ENCODE data around the gene PM20D2.
"Not testable (repeated sequence)": the region's sequence is repeated elsewhere in the genome, so short reads cannot be mapped to it uniquely, and the experiment has no call there.

PM20D2 gene

GRCh38 chr6:89145956-89146717 is at the start of gene PM20D2:
Gene PM20D2, plus strand, starts transcription at chr6:89146055. Its CDS starts 90 bp downstream, at chr6:89146145.
- H3K4me3 ChIP-seq (ENCODE audit: low read depth, low read length): peak within 1 kb of the TSS; percentile 40

- H3K4me3 ChIP-seq (ENCODE audit: low read depth, low read length): no peak overlapping the region
Measured at GRCh38 chr6:89098461-89098860, 47.4 kb upstream of the PM20D2 start.

GRCh38 chr6:89100114-89100513 is 45.7 kb upstream of the PM20D2 start:
- no peak overlapping the region for H3K4me3 ChIP-seq (ENCODE audit: low read depth, low read length)

DNA sequence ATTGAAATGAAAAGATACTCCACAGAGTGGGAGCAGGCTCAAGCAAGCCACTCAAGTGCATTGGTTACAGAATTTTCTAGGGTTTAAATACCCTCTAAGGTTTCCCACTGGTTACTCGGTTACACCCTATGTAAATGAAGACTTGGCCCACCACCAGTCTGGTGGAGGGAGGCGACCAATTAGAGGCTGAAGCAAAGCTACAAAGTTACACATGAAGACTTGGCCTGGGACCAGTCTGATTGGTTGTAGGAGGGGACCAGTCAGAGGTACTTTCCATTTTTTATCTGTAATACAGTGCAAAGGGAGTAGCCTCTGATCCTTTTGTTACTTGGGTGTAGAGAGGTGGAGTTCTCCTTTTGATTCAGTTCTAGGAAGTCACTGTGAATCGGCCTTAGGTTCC is 35.6 kb upstream of the PM20D2 start:
- no peak overlapping the region for H3K4me3 ChIP-seq (ENCODE audit: low read depth, low read length)

- H3K4me3 ChIP-seq (ENCODE audit: low read depth, low read length): no peak overlapping the region
Measured at GRCh38 chr6:89111933-89112332, 33.9 kb upstream of the PM20D2 start.

DNA sequence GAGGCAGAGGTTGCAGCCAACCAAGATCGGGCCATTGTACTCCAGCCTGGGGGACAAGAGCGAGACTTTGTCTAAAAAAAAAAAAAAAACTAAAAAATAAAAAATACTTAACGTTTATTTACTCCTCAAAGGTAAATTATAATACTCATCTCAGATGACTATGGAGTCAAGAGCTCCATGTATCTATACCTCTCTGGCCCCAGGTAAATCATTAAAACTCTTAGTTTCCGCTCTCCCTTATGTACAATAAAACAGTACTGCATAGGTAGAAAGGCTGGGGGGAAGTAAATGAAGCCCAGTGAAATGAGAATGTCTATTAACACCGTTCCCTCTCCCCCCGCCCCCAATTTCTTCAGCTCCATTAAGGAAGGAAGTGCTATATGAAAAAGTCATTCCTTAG is 29.2 kb upstream of the PM20D2 start:
- peak overlapping the region; percentile 50 for H3K4me3 ChIP-seq (ENCODE audit: low read depth, low read length)

DNA sequence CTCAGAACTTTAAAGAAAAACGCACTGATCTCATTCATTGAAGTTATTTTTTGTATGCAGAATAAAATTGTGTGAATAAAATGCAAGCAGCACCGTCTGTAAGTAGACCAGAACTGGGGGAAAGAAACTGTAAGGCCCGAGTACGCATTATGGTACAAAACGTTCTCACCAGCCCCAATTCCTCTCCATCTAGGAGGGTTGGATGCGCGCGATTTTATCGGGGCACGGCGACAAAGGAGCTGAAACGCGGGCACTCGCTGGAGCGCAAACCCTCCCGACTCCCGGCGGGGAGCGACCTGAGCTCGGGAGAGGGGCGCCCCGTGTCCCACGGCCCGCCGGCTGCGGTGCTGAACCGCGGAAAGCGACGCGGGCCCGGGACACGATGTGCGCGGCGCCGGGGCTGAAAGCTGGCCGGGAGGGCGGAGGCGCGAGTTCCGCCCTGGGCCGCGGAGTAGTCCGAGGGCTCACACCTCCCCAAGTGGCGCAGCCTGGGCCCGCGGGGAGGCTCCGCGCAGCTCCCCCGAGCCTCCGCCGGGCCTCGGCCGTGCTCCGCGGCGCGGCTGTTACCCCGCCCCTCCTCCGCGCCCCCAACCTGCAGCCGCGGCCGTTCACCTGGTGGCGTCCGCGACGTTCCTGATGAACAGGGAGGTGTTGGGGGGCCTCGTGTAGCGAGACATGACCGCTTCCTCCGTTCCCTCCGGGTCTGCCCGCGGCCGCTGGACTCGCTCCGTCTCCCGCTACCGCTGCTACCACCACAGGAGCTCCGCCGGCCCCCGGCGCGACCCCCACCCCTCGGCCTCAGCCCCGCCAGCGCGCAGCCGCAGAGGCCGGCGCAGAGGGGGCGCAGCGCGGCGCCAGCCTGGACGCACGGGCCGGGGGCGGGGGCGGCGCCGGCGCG is 28.4 kb upstream of the PM20D2 start, which contains the start of gene SRSF12:
SRSF12 (minus strand) TSS at position 861 of the 898 bp plus-strand sequence; CDS start at position 677, 184 bp downstream.
- H3K4me3 ChIP-seq (ENCODE audit: low read depth, low read length): peak within 1 kb of the TSS; percentile 50

DNA sequence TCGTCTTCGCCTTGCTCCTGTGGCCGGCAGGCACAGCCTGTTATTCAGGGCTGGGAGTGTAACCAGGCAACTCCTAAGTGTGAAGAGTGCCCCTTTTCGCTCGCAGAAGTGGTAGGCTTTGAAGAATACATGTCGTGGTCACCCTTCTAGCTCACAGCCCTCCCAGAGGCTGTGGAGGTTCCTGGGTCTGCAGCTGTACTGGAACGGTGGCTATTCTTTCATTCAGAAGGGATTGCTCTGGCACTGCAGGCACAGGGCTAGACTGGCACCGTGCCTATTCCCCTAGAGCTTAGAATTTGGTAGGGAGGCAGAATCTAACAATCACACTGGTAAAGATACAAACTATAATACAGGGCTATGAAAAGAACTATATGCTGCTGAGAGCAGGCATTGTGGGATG is 26.9 kb upstream of the PM20D2 start:
- no peak overlapping the region for H3K4me3 ChIP-seq (ENCODE audit: low read depth, low read length)

DNA sequence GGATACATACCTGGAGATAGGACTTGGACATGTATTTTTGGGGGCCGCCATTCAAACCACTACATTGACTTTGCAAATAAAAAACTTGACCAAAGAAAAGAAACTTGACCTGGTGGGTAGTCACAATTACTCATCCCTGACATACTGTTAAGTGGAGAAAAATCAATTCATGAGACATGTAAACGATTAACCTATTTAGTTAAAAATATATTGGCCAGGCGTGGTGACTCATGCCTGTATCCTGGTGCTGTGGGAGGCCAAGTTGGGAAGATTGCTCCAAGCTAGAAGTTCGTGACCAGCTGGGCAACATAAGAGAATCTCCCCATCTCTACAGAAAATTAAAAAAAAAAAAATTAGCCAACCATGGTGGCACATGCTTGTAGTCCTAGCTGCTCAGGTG is 25.5 kb upstream of the PM20D2 start:
- no peak overlapping the region for H3K4me3 ChIP-seq (ENCODE audit: low read depth, low read length)

GRCh38 chr6:89121934-89122333 is 23.9 kb upstream of the PM20D2 start:
- H3K4me3 ChIP-seq (ENCODE audit: low read depth, low read length): no peak overlapping the region

GRCh38 chr6:89122625-89123024 is 23.2 kb upstream of the PM20D2 start:
- H3K4me3 ChIP-seq (ENCODE audit: low read depth, low read length): no peak overlapping the region

DNA sequence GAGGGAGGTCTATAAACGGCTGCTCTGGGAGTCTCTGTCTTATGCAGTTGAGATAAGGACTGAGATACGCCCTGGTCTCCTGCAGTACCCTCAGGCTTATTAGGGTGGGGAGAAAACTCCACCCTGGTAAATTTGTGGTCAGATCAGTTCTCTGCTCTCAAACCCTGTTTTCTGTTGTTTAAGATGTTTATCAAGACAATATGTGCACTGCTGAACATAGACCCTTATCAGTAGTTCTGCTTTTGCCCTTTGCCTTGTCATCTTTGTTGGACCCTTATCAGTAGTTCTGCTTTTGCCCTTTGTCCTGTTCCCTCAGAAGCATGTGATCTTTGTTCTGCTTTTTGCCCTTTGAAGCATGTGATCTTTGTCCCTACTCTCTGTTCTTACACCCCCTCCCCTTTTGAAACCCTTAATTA is 17.6 kb upstream of the PM20D2 start:
- not testable (repeated sequence) for H3K4me3 ChIP-seq (ENCODE audit: low read depth, low read length)

DNA sequence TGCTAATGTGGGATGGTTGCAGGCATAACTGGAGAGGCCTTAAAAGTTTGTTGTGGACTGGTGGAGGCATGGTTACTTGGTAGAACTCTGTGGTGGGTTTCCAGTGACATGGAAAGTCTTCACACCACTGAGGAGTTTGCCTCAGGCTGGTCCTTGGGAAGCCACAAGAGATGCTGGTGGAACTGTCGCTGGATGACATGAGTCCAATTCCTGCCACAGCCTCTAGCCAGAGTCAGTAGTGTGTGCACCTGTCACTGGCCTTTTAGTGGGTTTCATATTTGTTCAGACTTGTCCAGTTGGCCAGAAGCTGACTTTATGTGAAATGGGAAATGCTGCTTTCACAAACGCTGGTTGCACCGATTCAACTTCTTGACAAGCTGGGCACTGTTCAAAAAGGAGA is 14.3 kb upstream of the PM20D2 start:
- H3K4me3 ChIP-seq (ENCODE audit: low read depth, low read length): no peak overlapping the region

DNA sequence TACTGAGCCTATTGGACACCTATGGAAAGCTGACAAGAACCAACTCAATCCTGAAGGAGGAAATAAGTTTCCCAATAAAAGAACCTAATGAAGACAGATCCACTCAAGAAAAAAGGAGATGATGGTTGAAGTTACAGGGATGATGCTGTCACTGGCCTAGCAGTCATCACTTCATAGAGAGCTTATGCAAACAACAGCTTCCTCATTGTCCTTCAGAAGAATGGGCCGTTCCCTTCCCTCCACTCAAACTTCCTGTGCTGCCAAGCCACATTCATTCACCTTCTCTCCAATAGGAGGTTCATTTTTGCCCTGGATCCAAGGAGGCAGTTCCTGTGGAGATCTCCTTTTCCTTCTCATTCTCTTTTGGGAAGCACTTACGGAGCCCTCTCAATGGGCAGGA is 13.8 kb upstream of the PM20D2 start:
- H3K4me3 ChIP-seq (ENCODE audit: low read depth, low read length): no peak overlapping the region

- H3K4me3 ChIP-seq (ENCODE audit: low read depth, low read length): no peak overlapping the region
Measured at GRCh38 chr6:89133981-89134380, 11.9 kb upstream of the PM20D2 start.

DNA sequence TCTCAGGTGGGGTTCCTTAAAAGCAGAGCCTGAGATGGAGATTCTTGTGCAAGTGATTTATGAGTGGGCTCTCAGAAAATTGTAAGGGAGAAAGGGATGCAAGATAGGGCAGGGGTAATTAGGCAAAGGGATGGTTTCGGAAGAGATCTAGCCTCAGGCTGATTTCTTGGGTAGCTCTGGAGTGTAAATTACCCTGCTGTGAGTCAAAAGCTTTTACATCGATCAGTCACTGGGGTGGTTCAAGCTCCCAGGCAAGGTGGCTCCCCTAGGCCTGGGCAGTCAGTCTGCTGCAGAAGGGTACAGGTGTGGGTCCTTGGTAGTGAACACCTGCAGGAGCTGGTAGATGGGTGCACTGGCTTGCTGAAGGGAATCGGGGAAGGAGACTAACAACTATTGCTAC is 11.1 kb upstream of the PM20D2 start:
- no peak overlapping the region for H3K4me3 ChIP-seq (ENCODE audit: low read depth, low read length)

DNA sequence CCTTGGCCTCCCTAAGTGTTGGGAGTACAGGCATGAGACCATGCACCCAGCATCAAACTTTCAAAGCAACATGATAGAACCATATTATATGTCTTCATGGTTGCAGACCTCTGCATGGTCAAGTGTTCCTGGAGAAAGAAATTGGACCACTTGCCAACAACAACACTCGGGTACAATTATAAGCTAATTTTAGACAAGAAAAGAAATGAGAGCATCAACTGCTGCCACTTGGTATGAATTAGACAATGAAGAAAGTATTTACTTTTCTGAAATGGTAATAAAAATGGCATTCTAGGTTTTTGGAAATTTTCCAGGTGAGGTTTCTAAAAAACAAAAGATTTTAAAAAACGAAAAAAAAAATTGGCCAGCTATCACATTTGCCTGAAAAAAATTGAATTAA is 7.7 kb upstream of the PM20D2 start:
- no peak overlapping the region for H3K4me3 ChIP-seq (ENCODE audit: low read depth, low read length)

GRCh38 chr6:89139509-89140346 is 6.1 kb upstream of the PM20D2 start:
- no peak overlapping the region for H3K4me3 ChIP-seq (ENCODE audit: low read depth, low read length)

DNA sequence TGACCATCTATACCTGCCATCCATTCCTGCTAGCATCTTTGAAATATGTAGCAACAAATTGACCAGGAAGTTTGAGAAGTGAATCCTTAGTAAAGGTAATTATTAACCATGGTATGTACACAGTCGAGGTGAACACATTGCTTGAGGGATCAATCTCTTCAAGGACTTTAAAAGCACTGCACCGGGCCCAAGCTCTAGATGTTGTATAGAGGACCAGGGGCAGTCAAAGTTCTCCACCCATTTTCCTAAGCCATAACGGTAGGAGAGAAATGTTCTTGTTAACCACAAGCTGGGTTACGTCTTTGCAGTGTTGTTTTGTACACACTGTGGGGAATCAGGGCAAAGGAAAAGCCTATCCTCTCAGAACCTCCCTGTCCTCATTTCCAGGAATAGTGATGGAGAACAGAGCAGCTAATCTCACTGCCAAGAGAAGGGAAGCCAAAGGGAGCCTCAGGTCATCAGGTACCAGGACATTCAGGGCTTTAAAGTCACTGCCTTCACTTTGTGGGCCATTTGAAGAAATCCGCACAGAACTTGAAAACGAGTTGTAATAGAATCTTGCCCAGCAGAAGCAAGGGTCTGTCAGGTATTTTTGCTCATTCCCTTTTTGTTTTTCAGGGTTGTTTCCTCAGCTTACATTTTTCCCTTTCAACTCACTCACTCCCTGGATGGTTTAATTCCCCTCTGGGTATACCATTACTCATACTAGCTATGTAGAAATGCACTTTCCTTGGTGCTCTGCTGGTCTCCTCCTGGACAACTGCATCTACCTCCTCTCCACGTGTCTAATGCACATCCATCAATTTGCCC is 5.3 kb upstream of the PM20D2 start:
- no peak overlapping the region for H3K4me3 ChIP-seq (ENCODE audit: low read depth, low read length)

- no peak overlapping the region for H3K4me3 ChIP-seq (ENCODE audit: low read depth, low read length)
Measured at GRCh38 chr6:89144354-89144906, 1.4 kb upstream of the PM20D2 start.
